ENCODE data around the gene AHSA1. TPM values are rescaled to one million over a fixed set of nuclear protein-coding genes. Genes with fewer than 3 reads are reported as not detected.

The AHSA1 gene
- total RNA-seq, 2 experiments from 2014 or later = 152 to 162 TPM

- Mint-ChIP-seq H3K27ac (no peak overlapping the region), H3K9me3 (peaks cover 5% of the 10 kb centered on the region), H3K36me3 (ENCODE audit: low read depth) (peaks cover 5% of the 10 kb centered on the region), H3K4me1 (peaks cover 6% of the 10 kb centered on the region), H3K27me3 (peaks cover 25% of the 10 kb centered on the region), H3K4me3 (no peak overlapping the region)
- CTCF ChIA-PET = no interaction called here
- POLR2A ChIA-PET = no interaction called here
- no peak for DNase-seq
These were observed 44.4 kb downstream of the AHSA1 start for GRCh38 chr14:77502109-77502782.

GRCh38 chr14:77503138-77503537, 45.2 kb downstream of the AHSA1 start:
- DNase-seq = no peak
- ChIA-PET CTCF (no interaction called here), POLR2A (no interaction called here)
- Mint-ChIP-seq H3K4me3 (no peak overlapping the region), H3K4me1 (peaks cover 2% of the 10 kb centered on the region), H3K27me3 (peaks cover 18% of the 10 kb centered on the region), H3K36me3 (ENCODE audit: low read depth) (peaks cover 8% of the 10 kb centered on the region), H3K27ac (no peak overlapping the region), H3K9me3 (peaks cover 5% of the 10 kb centered on the region)

- DNase-seq = no peak
- no peak overlapping the region for H3K4me3 Mint-ChIP-seq
- CTCF ChIA-PET = no interaction called here
- POLR2A ChIA-PET = no interaction called here
- H3K27ac Mint-ChIP-seq = no peak overlapping the region
- H3K4me1 Mint-ChIP-seq = no peaks in the 10 kb centered on the region
- H3K27me3 Mint-ChIP-seq = peaks cover 8% of the 10 kb centered on the region
- H3K9me3 Mint-ChIP-seq = peaks cover 5% of the 10 kb centered on the region
- peaks cover 15% of the 10 kb centered on the region for H3K36me3 Mint-ChIP-seq (ENCODE audit: low read depth)
These were observed 47.1 kb downstream of the AHSA1 start for GRCh38 chr14:77505031-77505430.

- Mint-ChIP-seq H3K27ac (no peak overlapping the region), H3K9me3 (peaks cover 5% of the 10 kb centered on the region), H3K27me3 (no peaks in the 10 kb centered on the region), H3K36me3 (ENCODE audit: low read depth) (peaks cover 30% of the 10 kb centered on the region), H3K4me1 (no peaks in the 10 kb centered on the region), H3K4me3 (no peak overlapping the region)
- ChIA-PET POLR2A (no interaction called here), CTCF (no interaction called here)
- DNase-seq = no peak
These were observed 49.9 kb downstream of the AHSA1 start for GRCh38 chr14:77507762-77508161.

GRCh38 chr14:77508249-77508648, 50.4 kb downstream of the AHSA1 start:
- H3K27me3 Mint-ChIP-seq = no peaks in the 10 kb centered on the region
- ChIA-PET CTCF (interaction anchor here (0.6 kb wide), 1 partner anchor 1052 kb away, joined by 3 read pairs; no protein-coding TSS in a partner anchor), POLR2A (no interaction called here)
- H3K4me1 Mint-ChIP-seq = no peaks in the 10 kb centered on the region
- no peak overlapping the region for H3K27ac Mint-ChIP-seq
- peaks cover 30% of the 10 kb centered on the region for H3K36me3 Mint-ChIP-seq (ENCODE audit: low read depth)
- H3K4me3 Mint-ChIP-seq = no peak overlapping the region
- peaks cover 2% of the 10 kb centered on the region for H3K9me3 Mint-ChIP-seq
- DNase-seq = no peak

GRCh38 chr14:77508876-77509275, 51.0 kb downstream of the AHSA1 start:
- Mint-ChIP-seq H3K36me3 (ENCODE audit: low read depth) (peaks cover 30% of the 10 kb centered on the region), H3K4me3 (no peak overlapping the region), H3K9me3 (no peaks in the 10 kb centered on the region), H3K27ac (no peak overlapping the region), H3K27me3 (no peaks in the 10 kb centered on the region), H3K4me1 (no peaks in the 10 kb centered on the region)
- DNase-seq = no peak
- POLR2A ChIA-PET = no interaction called here
- CTCF ChIA-PET = no interaction called here

GRCh38 chr14:77509366-77509765, 51.5 kb downstream of the AHSA1 start:
- no peak overlapping the region for H3K27ac Mint-ChIP-seq
- H3K4me1 Mint-ChIP-seq = no peaks in the 10 kb centered on the region
- no peak for DNase-seq
- H3K9me3 Mint-ChIP-seq = no peaks in the 10 kb centered on the region
- H3K36me3 Mint-ChIP-seq (ENCODE audit: low read depth) = peaks cover 30% of the 10 kb centered on the region
- H3K27me3 Mint-ChIP-seq = no peaks in the 10 kb centered on the region
- POLR2A ChIA-PET = no interaction called here
- no peak overlapping the region for H3K4me3 Mint-ChIP-seq
- CTCF ChIA-PET = no interaction called here

GRCh38 chr14:77511486-77512162, 53.7 kb downstream of the AHSA1 start:
- H3K36me3 Mint-ChIP-seq (ENCODE audit: low read depth) = peaks cover 37% of the 10 kb centered on the region
- no peaks in the 10 kb centered on the region for H3K9me3 Mint-ChIP-seq
- no peak for DNase-seq
- no peak overlapping the region for H3K4me3 Mint-ChIP-seq
- no peaks in the 10 kb centered on the region for H3K27me3 Mint-ChIP-seq
- H3K27ac Mint-ChIP-seq = no peak overlapping the region
- H3K4me1 Mint-ChIP-seq = no peaks in the 10 kb centered on the region
- CTCF ChIA-PET = no interaction called here
- POLR2A ChIA-PET = no interaction called here

GRCh38 chr14:77516126-77516525, 58.2 kb downstream of the AHSA1 start:
- CTCF ChIA-PET = no interaction called here
- Mint-ChIP-seq H3K4me1 (no peaks in the 10 kb centered on the region), H3K36me3 (ENCODE audit: low read depth) (peaks cover 41% of the 10 kb centered on the region), H3K27ac (no peak overlapping the region), H3K27me3 (no peaks in the 10 kb centered on the region), H3K4me3 (no peak overlapping the region), H3K9me3 (no peaks in the 10 kb centered on the region)
- POLR2A ChIA-PET = no interaction called here
- DNase-seq = no peak

Other genes with a start within 250 kb of the AHSA1 start
- gene NGB, start 186.9 kb upstream of the AHSA1 start, total RNA-seq = not detected
- 10 to 100 TPM; 10.5 to 16.1 TPM for gene POMT2, start 137.2 kb upstream of the AHSA1 start, total RNA-seq
- 10 to 100 TPM; 18.1 to 18.4 TPM for gene GSTZ1, start 137.1 kb upstream of the AHSA1 start, total RNA-seq
- 10 to 100 TPM; 21.2 to 22.2 TPM for gene TMED8, start 81.0 kb upstream of the AHSA1 start, total RNA-seq
- gene SAMD15, start 80.7 kb upstream of the AHSA1 start, total RNA-seq = under 1 TPM in 1 of 2 experiments, not detected in 1; 0.25 TPM
- gene NOXRED1, start 34.6 kb upstream of the AHSA1 start, total RNA-seq = under 1 TPM; 0.35 to 0.48 TPM
- 10 to 100 TPM; 20.3 to 20.6 TPM for gene VIPAS39, start 492 bp upstream of the AHSA1 start, total RNA-seq
- gene ISM2, start 40.7 kb downstream of the AHSA1 start, total RNA-seq = not detected
- gene SPTLC2, start 158.5 kb downstream of the AHSA1 start, total RNA-seq = 10 to 100 TPM; 40.6 to 43.2 TPM
- gene ALKBH1, start 249.9 kb downstream of the AHSA1 start, total RNA-seq = 10 to 100 TPM; 12.5 to 12.8 TPM

All from activated CD4-positive, alpha-beta memory T cell treated with anti-CD3 and anti-CD28 coated beads, Interleukin-2, amount 10 ng/mL, durations not matched to agents 7 days and 5 days (primary cell).